ENCODE results near the gene NACA. TPM values are rescaled to one million over a fixed set of nuclear protein-coding genes. Genes with fewer than 3 reads are reported as not detected.

The NACA gene
- total RNA-seq, 4 donors from 2014 or later: 1,034 to 1,717 (median 1,154) TPM

- Histone ChIP-seq H3K27me3 (no peaks in the 10 kb centered on the region), H3K36me3 (peaks cover 26 to 29% of the 10 kb centered on the region in 2 donors), H3K4me3 (replicated peaks in 1 of 3) (no peak overlapping the region), H3K4me1 (peaks cover 46 to 66% of the 10 kb centered on the region in 2 donors), H3K9me3 (no peaks in the 10 kb centered on the region), H3K27ac (no peak overlapping the region)
- no peak for DNase-seq
- intact Hi-C loops (cut with DNase I): no loop called here
- 83 to 100% methylated on average over 1 of the region's 1 CpG for WGBS, 2 donors
- TF ChIP-seq POLR2A (IDR thresholded peaks at IDR 0.05) (no peak), CTCF (IDR thresholded peaks at IDR 0.05) (no peak)
Measured at GRCh38 chr12:56718149-56718548, 7.0 kb downstream of the NACA start.

DNA sequence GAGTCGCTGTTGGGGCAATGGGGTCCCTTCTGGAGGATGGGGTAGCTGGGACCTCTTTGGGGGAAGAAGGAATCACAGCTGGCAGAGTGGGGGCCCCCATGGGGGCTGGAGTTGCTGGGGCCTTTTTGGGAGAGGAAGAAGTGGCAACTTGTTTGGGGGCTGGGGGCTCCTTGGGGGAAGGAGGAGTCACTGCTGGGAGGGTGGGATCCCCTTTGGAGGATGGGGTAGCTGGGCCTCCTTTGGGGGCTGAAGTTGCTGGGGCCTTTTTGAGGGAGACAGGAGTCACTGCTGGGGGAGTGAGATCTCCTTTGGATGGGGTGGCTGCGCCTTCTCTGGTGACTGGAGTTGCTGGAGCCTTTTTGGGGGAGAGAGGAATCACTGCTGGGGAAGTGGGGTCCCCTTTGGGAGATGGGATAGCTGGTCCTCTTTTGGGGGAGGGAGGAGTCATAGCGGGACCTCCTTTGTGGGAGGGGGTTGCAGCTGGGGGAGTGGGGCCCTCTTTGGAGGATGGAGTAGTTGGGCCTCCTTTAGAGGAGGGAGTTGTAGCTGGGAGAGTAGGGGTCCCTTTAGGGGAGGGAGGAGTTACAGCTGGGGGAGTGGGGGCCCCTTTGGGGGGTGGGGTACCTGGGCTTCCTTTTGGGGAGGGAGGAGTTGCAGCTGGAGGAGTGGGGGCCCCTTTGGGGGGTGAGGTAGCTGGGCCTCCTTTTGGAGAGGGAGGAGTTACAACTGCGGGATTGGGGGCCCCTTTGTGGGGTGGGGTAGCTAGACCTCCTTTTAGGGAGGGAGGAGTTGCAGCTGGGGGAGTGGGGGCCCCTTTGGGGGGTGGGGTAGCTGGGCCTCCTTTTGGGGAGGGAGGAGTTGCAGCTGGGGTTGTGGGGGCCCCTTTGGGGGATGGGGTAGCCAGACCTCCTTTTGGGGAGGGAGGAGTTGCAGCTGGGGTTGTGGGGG, 7.9 kb downstream of the NACA start:
- no peak overlapping the region for H3K4me3 ChIP-seq (replicated peaks in 1 of 3)
- 89 to 93% methylated on average over 4 of the region's 4 CpGs for WGBS, 2 donors
- H3K4me1 ChIP-seq: peaks cover 37 to 57% of the 10 kb centered on the region in 2 donors
- intact Hi-C loops (cut with DNase I): no loop called here
- DNase-seq: no peak
- no peak overlapping the region for H3K27ac ChIP-seq
- TF ChIP-seq CTCF (IDR thresholded peaks at IDR 0.05): no peak
- TF ChIP-seq POLR2A (IDR thresholded peaks at IDR 0.05): no peak
- H3K36me3 ChIP-seq: peaks cover 35 to 38% of the 10 kb centered on the region in 2 donors
- no peaks in the 10 kb centered on the region for H3K9me3 ChIP-seq
- no peaks in the 10 kb centered on the region for H3K27me3 ChIP-seq

DNA sequence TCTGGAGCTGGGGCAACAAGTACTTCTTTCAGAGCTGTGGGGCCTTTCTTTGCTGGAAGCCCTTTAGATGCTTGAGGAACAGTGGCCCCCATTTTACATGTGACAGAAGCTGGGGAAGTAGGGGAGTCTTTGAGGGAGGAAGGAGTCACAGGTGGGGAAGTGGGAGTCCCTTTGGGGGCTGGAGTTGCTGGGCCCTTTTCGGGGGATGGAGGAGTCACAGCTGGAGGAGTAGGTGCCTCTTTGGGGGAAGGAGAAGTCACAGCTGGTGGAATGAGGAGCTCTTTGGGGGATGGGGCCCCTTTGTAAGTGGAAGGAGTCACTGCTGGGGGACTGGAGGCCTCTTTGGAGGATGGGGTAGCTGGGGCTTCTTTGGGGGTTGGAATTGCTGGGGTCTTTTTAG, 8.6 kb downstream of the NACA start:
- H3K36me3 ChIP-seq: peaks cover 43 to 46% of the 10 kb centered on the region in 2 donors

GRCh38 chr12:56715798-56716197, 9.3 kb downstream of the NACA start:
- Histone ChIP-seq H3K27me3 (no peaks in the 10 kb centered on the region), H3K4me3 (replicated peaks in 1 of 3) (no peak overlapping the region), H3K9me3 (no peaks in the 10 kb centered on the region), H3K4me1 (peaks cover 23 to 43% of the 10 kb centered on the region in 2 donors), H3K36me3 (peaks cover 48 to 50% of the 10 kb centered on the region in 2 donors), H3K27ac (no peak overlapping the region)
- intact Hi-C loops (cut with DNase I): no loop called here
- TF ChIP-seq POLR2A (IDR thresholded peaks at IDR 0.05): no peak
- TF ChIP-seq CTCF (IDR thresholded peaks at IDR 0.05): no peak
- DNase-seq: no peak
- WGBS, 2 donors: 78 to 80% methylated on average over 8 of the region's 8 CpGs

More for the DNA sequence above, 8.6 kb downstream of the NACA start:
- no peak for TF ChIP-seq POLR2A (IDR thresholded peaks at IDR 0.05)
- TF ChIP-seq CTCF (IDR thresholded peaks at IDR 0.05): no peak
- WGBS, 2 donors: 70 to 74% methylated on average over 1 of the region's 1 CpG
- H3K27me3 ChIP-seq: no peaks in the 10 kb centered on the region
- DNase-seq: no peak
- no peak overlapping the region for H3K4me3 ChIP-seq (replicated peaks in 1 of 3)
- no peak overlapping the region for H3K27ac ChIP-seq
- H3K4me1 ChIP-seq: peaks cover 30 to 50% of the 10 kb centered on the region in 2 donors
- intact Hi-C loops (cut with DNase I): no loop called here
- H3K9me3 ChIP-seq: no peaks in the 10 kb centered on the region

GRCh38 chr12:56714431-56714929, 10.6 kb downstream of the NACA start:
- Histone ChIP-seq H3K9me3 (no peaks in the 10 kb centered on the region), H3K27ac (no peak overlapping the region), H3K36me3 (peaks cover 48 to 50% of the 10 kb centered on the region in 2 donors), H3K27me3 (no peaks in the 10 kb centered on the region), H3K4me1 (peaks cover 15 to 30% of the 10 kb centered on the region in 2 donors), H3K4me3 (replicated peaks in 1 of 3) (no peak overlapping the region)
- intact Hi-C loops (cut with DNase I): no loop called here
- TF ChIP-seq POLR2A (IDR thresholded peaks at IDR 0.05): no peak
- DNase-seq: no peak
- 94 to 98% methylated on average over 2 of the region's 2 CpGs for WGBS, 2 donors

Data from thyroid gland (tissue), 4 donors.